ENCODE results near the gene EVI5.

DNA sequence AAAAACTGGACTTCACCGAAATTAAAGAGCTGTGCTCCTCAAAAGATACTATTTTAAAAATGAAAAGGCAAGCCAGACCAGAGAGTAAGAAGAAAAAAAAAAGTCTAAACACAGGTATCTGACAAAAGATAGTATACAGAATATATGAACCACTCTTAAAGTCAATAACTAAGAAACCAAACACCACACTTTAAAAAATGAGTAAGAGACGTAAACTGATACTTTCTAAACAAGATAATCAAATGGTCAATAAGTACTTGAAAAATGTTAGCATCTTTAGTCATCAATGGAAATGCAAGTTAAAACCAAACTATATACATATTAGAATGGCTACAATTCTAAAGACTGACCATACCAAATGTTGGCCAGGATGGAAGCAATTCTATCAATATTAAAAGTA, 77.6 kb downstream of the EVI5 start:
- TF ChIP-seq, protein P1, sequence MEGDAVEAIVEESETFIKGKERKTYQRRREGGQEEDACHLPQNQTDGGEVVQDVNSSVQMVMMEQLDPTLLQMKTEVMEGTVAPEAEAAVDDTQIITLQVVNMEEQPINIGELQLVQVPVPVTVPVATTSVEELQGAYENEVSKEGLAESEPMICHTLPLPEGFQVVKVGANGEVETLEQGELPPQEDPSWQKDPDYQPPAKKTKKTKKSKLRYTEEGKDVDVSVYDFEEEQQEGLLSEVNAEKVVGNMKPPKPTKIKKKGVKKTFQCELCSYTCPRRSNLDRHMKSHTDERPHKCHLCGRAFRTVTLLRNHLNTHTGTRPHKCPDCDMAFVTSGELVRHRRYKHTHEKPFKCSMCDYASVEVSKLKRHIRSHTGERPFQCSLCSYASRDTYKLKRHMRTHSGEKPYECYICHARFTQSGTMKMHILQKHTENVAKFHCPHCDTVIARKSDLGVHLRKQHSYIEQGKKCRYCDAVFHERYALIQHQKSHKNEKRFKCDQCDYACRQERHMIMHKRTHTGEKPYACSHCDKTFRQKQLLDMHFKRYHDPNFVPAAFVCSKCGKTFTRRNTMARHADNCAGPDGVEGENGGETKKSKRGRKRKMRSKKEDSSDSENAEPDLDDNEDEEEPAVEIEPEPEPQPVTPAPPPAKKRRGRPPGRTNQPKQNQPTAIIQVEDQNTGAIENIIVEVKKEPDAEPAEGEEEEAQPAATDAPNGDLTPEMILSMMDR (IDR thresholded peaks at IDR 0.05), result no peak
- no peak for TF ChIP-seq POLR2A (IDR thresholded peaks at IDR 0.05)

Measured in thyroid gland (tissue), 4 donors.